Omental fat pad (tissue), 4 donors: ENCODE data around the gene DENND1A. TPM values are rescaled to one million over a fixed set of nuclear protein-coding genes. Genes with fewer than 3 reads are reported as not detected.

Experiments
- ATAC-seq: fragments of 150-250 bp; one replicate; pipeline ENCODE4 v1.9.1; 2016; ENCODE audit warnings: mild to moderate bottlenecking, moderate library complexity; ENCODE audit not compliant: low FRiP score
- DNase-seq: peaks from one replicate; pipeline ENCODE4 v3.0.0-alpha.2; 2019; ENCODE audit warnings: low spot score
- total RNA-seq, 4 donors: library from RNA; depleted of rRNA; stranded (reverse); fragments of >200 nt; gene quantifications; one replicate each; pipeline ENCODE4 v1.1.0, GENCODE V29; 2016
- TF ChIP-seq, protein P1 (sequence below), 3 donors: fragments of 450-650 bp; IDR thresholded peaks; one replicate each; pipeline ENCODE4 v1.5.1; 2016 to 2017; ENCODE audit warnings: antibody characterized with exemption in 3 of 3, mild to moderate bottlenecking in 3 of 3, moderate library complexity in 2 of 3

Gene DENND1A
- total RNA-seq, 4 donors from 2014 or later = 15.2 to 22.8 (median 20.7) TPM

DNA sequence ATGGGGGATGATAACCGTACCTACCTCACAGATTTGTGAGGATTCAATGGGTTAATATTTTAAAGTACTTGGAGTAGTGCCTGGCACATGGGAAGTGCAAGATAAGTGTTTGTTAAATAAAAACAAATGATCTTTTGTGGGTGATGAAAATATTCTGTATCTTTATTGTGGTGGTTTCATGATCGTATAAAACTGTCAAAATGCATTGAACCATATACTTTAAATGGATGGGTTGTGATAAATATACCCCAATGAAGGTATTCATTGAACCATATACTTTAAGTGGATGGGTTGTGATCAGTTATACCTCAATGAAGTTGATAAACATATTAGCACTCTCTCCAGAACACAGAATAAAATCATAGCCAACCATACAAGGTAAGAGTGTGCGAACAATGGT lies 339.4 kb downstream of the DENND1A start:
- ATAC-seq (no peak), DNase-seq (no peak)
- TF ChIP-seq, protein P1, sequence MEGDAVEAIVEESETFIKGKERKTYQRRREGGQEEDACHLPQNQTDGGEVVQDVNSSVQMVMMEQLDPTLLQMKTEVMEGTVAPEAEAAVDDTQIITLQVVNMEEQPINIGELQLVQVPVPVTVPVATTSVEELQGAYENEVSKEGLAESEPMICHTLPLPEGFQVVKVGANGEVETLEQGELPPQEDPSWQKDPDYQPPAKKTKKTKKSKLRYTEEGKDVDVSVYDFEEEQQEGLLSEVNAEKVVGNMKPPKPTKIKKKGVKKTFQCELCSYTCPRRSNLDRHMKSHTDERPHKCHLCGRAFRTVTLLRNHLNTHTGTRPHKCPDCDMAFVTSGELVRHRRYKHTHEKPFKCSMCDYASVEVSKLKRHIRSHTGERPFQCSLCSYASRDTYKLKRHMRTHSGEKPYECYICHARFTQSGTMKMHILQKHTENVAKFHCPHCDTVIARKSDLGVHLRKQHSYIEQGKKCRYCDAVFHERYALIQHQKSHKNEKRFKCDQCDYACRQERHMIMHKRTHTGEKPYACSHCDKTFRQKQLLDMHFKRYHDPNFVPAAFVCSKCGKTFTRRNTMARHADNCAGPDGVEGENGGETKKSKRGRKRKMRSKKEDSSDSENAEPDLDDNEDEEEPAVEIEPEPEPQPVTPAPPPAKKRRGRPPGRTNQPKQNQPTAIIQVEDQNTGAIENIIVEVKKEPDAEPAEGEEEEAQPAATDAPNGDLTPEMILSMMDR (IDR thresholded peaks at IDR 0.05) = no peak

DNA sequence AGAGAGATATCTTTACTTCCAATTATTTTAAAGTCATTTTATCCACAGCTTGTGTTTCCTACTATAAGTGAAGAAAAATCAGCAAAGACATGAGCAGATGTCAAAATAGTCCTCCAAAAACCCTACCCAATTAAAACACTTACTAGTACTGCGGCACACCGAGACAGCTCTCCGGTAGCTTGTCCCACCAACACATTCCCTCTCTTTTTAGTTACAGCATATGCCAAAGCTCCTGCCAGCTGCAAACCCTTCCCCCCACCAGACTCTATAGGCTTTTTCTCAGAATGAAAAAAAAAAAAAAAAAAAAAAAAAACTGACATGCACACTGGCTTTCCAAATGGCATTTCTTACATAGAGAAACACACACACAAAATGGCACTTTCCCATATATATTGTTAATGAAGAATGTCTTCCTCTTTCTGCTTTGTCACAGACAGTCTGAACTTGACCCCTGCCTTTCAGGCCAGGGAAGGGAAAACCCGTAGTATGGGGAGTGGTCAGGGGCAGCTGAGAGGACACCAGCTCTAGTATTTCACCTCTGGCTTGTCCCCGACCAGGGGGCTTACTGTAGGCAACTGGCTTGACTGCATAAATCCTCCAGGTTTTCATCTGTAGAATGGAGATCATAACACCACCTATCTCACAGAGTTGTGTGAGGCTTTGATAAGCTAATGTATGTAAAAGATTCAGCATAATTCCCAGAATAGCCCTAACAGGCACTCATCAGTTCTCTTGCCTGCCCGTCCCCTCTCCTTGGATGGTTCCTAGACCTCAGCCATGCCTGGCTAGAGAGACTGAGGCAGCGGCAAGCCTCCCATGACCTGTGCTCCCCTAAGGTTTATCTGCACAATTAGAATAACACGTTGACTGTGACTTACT lies 340.3 kb downstream of the DENND1A start:
- ATAC-seq = no peak
- no peak for DNase-seq
- TF ChIP-seq, protein P1 (IDR thresholded peaks at IDR 0.05) = no peak

DNA sequence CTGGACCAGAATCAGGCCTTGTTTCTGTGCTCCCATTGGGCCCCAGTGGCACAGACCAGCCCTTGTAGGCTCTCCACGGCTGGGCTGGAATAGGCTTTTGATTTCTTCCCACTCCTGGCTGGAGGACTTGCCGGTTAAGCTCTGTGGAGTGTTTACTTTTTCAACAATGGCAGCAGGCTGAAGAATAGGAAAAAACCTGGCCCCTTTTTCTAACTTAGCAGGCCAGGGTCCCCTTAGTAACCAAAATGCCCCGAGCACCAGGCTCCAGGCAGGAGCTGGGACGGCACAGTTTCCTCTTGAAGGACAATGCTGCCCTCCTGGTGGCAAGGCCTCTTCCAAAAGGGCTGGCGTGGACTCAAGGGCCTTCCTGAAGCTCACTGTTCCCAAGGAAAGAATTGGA lies 343.7 kb downstream of the DENND1A start:
- TF ChIP-seq, protein P1 (IDR thresholded peaks at IDR 0.05) = no peak
- ATAC-seq = no peak
- DNase-seq = no peak

DNA sequence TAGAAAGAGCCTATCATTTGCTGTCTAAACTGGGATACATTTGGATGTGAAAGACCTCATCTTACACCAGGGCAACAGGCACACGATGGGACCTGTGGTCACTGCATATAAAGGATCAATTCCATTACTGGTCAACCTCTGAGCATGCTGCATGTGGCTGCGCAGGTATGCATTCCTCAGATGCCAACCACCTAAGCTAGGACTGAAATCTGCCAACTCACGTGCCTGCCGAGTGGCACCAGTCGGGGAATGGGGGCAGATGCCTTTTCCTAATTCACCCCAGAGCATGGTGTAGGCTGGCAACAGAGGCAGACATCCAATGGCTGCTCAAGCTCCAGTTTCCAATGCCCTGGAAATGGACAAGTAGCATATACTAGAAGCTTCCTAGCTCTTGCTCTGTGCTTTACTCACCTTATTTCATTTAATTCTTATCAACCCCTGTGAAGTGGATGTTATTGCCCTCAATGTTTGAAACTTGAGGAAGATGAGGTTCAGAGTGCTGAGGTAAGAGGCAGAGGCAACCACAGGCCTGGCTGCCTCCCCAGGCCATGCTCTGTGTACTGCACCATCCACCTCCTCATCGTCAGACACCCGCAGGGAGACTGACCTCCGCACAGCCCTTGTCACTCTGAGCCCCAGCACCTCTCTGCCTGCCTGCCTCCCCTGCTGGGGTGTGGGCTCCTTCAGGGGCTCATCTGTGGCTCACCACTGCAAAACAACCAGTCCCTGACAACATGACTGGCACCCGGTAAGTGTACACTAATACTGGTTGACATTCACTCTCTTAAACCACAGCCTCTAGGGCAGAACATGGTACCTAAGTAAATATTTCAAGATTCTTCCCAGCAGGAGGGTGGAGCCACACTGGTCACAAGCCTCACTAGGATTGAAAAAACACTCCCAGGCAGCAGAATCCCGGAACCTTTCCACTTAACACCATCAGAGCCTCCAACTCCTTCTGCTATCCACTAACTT lies 345.4 kb downstream of the DENND1A start:
- TF ChIP-seq, protein P1 (IDR thresholded peaks at IDR 0.05) = no peak
- ATAC-seq = no peak

DNA sequence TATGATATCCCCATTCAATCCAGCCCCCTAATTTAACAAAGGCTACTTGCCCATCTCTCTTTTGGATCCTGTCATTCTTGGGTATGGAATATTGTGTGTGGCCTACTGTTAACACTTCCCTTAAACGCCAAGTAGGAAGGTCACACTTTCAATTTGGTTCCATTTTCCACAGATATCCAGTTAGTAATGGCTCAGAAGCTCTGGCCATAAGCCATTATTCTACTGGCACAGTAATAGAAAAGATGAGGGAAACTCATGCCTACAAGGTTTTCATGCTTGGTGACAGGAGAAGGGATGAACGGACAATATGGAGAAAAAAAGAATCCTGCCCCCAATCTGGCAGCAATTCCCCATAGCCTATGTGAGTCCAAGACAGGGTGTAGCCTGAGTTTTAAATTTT lies 346.3 kb downstream of the DENND1A start:
- TF ChIP-seq, protein P1 (IDR thresholded peaks at IDR 0.05) = no peak
- ATAC-seq (no peak), DNase-seq (no peak)

More for the DNA sequence above, 345.4 kb downstream of the DENND1A start:
- no peak for DNase-seq

DNA sequence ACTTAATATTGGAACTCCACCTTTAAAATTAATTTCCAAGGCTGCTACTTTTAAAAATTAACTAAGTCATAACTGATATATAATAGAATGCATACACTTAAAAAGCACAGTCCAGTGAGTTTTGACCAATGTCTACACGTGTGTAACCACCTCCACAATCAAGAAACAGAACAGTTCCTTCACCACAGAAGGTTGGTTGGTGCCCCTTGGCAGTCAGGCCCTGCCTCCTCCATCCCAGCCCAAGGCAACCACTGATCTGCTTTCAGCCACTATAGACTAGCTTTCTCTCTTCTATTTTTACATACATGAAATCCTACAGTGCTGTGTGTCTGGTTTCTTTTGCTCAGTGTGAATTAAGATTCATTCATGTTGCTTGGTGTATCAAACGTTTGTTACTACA lies 358.7 kb downstream of the DENND1A start:
- no peak for ATAC-seq
- no peak for DNase-seq
- TF ChIP-seq, protein P1 (IDR thresholded peaks at IDR 0.05) = no peak
